Stimulated activated CD4-positive, alpha-beta T cell treated with anti-CD3 and anti-CD28 coated beads, TNF-alpha, amount 100 ng/mL, for 48 hours (primary cell): ENCODE data around the gene PRSS8.
"Not testable (repeated sequence)": the region's sequence is repeated elsewhere in the genome, so short reads cannot be mapped to it uniquely, and the experiment has no call there.

Experiments
- DNase-seq, 3 donors: peaks; one replicate each; pipeline ENCODE4 v3.0.0-alpha.2; 2020; ENCODE audit warnings: low read depth in 3 of 3

Gene PRSS8

DNA sequence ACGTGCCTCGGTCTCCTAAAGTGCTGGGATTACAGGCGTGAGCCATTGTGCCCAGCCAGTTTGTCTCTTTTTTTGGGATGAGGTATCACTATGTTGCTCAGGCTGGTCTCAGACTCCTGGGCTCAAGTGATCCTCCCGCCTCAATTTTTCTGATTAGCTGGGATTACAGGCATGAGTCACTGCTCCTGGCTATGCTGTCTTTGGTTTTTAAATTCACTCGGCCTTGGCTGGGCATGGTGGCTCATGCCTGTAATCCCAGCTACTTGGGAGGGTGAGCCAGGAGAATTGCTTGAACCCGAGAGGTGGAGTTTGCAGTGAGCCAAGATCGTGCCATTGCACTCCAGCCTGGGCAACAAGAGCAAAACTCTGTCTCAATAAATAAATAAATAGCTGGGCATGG, 8.9 kb upstream of the PRSS8 start:
- DNase-seq, result not testable (repeated sequence)

DNA sequence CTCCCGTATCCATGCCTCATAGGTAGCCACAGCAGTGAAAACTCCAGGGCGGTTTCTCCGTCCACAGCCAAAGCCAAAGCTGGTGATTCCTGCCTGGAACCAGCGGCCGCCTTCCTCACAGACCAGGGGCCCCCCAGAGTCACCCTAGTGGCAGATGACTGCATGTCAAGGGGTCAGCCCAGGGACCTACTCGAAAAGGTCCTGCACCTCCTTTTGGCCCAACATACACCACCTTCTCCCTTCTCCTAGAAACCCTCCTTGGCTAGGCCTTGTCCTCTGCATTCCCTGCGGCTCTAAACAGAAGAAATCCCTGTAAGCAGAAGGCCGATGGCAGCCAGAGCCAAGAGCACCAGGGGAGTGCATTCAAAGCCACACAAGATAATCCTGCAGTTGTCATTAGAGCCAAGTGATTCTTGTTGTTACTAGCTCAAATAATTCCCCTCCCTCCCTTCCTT, 8.2 kb upstream of the PRSS8 start:
- no peak for DNase-seq

DNA sequence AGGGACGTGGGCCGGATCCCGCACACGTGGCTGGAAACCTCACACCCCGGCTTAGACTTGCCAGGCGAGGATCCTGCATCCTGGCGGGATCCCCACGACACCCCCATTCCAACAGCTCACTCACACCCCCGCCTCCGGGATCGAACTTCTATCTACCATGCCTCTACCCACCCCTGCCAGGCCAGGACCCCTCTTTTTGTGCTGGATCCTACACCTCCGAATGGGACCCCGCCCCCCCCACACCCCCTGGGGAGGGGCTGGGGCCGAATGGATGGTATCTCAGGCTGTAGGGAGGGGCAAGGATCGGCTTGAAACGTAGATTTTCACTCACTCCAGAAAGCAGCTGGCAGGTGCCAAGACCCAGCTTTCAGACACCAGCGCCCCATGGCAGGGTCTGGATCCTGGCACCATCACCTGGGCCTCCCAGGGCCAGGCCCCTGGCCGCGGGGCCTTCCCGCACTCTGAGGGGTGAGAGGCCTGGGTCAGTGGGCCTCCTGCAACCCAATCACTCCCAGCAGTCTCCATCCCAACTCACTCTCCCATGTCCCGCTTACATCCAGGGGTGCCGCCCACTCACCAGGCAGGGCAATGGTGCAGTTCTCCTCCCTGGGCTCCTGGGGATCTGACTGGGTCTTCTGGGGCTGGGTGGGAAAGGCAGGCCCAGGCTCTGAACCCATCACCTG, 7.6 kb upstream of the PRSS8 start:
- no peak for DNase-seq

DNA sequence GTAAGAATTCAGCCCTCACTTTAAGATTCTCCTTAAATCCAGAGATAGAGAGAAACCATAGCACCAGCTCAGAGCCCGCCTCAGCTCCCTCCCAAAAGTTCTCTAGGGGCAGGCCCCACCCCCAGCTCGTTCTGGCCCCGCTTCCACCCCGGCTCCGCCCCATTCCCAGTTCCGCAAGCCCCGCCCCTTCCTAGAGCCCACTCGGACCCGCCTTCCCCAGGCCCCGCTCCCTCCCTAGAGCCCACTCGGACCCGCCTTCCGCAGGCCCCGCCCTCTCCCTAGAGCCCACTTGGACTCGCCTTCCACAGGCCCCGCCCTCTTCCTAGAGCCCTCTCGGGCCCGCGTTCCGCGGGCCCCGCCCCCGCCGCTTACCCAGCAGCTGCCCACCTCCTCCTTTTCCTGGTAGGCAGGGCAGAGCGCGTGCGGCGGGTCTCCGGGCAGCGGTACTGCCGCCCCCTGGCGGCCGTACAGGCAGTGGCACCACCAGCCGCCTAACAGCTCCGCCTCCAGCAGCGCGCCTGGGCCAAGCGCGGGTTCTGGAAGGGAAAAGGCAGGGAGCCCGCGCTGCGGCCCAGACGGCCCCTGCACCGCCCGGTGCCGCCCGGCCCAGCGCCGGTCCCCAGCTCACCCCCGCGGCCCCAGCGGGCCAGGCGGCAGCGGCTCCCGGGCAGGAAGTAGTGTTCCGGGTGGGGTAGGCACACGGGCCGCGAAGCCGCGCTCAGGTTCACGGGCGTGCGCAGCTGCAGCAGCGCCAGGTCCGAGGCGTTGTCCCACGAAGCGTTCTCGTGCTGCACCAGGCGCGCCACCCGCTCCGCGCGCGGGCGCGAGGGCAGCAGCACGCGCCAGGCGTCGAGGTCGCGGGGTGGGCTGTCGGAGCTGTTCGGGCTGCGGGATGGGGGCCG, 6.8 kb upstream of the PRSS8 start:
- peak; percentile 98 to 99 (median 98) for DNase-seq

DNA sequence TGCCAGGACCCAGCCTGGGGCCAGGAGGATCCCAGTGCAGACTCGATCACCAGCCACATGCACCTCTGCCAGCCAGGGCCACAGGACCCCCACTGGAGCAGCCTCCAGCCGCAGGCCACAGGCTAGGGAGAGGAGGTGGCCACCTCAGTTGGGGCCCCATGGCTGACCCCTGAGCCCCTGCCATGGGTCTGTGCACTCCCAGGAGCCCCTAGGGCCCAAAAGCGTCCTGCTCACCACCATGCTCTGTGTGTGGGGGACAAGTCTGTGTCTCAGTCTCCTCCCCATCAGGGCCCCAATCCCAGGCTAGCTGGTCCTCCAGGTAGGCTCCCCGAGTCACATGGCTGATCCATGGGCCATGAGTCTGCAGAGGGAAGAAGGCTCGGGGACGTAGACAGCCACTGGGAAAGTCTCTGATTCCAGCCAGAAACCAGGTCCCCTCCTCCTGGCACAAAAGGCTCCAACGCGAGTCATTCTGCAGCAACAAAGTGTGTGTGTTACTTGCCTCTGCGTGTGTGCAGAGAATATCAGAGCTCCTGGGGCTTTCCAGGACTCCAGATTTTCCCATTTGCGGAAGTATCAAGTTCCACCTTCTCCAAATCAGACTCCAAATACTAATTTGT, 6.1 kb upstream of the PRSS8 start:
- no peak for DNase-seq

DNA sequence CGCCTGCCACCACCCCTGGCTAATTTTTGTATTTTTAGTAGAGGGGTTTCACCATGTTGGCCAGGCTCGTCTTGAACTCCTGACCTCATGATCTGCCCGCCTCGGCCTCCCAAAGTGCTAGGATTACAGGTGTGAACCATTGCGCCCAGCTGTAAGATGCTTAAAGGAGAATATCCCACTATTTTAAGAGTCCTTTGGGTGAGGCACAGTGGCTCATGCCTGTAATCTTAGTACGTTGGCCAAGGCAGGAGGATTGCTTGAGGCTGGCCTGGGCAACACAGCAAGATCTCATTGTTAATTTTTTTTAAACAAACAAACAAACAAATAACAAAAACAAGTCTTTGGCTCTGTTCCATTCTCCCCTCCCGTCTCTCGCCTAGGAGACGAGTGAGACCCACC, 5.5 kb upstream of the PRSS8 start:
- DNase-seq, result not testable (repeated sequence)

DNA sequence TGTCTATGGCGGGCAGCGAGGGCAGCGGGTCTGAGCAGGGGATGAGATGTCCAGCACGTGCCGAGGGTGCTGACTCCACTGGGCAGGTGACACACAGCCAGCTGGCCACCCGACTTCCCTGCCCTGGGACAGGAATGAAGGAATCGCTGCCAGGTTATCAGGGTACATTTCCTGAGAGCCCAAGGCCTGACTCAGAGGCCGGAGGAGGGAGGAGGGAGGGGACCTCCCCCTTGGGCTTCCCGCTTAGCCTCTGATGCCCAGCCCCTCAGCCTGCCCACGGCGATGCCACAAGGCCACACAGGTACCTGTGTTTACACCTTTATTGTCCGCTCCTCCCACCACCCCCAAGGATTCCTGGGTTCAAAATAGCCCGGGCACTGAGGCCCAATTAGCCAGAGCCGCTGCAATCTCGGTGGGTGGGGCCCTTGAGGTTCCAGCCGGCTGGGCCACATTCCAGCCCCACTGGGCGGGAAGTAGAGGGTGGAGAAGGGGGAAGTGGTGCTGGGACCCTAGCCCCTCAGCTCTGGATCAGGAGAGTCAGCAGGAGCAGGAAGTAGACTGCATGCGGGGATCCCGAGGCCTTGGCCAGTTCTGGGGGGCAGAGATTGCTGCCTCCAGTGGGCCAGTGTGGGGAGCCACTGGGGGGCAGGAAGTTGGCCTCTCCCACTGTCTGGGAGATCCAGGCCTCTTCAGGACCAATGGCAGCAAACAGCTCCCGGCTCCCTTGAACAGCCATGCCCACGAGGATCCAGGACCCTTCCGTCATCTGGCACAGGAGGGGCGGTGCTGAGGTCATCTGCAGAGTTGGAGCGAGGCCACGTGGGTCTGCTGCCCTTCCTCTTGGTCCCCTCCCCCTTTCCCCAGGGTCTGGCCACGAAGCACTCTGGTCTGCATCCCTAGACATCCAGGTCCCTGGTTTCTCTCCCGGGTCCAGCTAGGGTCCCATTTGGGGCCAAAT, 3.4 kb upstream of the PRSS8 start:
- no peak for DNase-seq

DNA sequence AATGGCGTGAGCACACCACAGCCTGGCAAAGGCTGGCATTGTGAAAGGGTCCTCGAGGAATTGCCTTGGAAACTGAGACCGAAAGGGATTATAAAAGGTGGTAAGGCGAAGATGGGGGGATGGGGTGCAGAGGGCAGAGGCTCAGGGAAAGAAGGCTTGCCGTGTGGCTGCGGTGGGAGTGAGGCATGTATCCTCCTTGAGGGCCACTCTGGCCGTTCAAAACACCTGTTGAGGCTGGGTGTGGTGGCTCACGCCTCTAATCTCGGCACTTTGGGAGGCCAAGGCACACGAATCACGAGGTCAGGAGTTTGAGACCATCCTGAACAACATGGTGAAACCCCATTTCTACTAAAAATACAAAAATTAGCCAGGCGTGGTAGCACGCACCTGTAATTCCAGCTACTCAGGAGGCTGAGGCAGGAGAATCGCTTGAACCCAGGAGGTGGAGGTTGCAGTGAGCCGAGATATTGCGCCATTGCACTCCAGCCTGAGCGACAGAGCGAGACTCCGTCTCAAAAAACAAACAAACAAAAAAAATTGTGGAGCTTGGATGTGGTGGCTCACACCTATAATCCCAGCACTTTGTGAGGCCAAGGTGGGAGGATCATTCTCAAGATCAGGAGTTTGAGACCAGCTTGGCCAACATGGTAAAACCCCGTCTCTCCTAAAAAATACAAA, 1.4 kb upstream of the PRSS8 start:
- not testable (repeated sequence) for DNase-seq

DNA sequence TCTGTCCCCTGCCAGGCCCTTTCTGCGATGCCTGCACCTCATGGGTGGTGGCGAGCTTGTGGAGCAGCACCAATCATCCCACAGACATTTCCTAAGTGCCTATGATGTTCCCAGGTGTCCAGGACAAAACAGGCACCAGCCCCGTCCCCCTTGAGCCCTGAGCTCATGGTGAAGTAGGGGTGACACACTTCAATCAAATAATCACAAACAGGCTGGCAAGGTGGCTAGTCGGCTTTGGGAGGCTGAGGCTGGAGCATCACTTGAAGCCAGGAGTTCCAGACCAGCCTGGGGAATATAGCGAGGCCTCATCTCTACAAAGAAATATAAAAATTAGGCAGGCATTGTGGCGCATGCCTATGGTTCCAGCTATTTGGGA, 748 bp upstream of the PRSS8 start:
- no peak for DNase-seq

DNA sequence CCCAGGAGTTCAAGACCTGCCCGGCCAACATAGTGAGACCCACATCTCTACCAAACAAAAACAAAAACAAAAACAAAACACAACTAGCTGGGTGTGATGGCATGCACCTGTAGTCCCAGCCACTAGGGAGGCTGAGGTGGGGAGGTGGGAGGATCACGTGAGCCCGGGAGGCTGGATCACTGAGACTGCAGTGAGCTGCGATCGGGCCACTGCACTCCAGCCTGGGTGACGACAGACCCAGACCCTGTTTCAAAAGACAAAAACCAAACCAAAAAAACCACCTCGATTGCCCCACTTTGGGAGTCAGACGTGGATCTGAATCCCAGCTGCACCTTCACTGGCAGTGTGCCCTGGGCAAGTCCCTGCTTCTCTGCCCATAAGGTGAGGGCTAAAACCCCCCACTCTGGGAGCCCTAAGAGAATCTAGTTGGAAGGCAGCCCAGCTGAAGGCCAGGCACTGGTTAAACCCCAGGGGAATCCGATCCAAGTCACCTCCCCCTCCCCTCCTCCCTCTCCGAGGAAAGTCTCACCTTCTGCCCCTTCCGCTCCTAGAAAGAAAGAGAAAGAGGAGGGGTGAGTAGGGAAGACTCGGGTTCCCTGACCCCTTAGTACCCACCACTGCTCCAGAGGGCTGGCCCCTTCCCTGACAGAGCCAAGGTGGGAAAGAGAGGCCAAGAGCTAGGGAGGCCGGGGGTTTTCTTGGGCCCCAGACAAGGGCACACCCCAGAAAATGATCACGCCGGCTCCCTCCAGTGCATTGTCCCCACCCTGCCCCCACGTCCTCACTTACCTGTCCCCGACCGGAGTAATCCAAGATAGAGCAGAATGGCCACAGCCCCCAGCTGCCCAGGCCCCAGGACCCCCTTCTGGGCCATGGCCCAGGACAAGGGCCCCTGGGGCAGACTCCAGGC, 647 bp downstream of the PRSS8 start:
- DNase-seq, result no peak

DNA sequence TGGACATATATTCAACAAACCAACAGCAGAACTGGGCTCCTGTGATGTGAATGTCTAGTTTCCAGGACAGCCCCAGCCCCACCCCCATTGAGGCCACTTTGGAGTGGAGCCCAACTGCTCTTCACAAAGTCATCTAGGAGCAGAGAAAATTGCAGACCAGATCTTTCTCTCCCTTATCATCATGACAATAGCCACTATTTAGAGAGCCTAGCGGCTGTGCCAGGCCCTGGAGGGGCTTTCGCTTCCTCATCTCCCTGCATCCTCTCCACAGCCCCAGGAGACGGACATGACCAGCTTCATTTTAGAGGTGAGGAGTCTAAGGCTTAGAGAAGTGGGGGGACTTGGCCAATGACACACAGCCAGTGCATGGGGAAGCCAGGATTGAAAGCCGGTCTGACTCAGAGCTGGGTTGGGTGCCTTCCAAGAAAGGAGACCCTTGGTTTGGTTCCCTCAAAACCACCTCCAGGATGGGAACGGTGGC, 1.4 kb downstream of the PRSS8 start:
- no peak for DNase-seq

DNA sequence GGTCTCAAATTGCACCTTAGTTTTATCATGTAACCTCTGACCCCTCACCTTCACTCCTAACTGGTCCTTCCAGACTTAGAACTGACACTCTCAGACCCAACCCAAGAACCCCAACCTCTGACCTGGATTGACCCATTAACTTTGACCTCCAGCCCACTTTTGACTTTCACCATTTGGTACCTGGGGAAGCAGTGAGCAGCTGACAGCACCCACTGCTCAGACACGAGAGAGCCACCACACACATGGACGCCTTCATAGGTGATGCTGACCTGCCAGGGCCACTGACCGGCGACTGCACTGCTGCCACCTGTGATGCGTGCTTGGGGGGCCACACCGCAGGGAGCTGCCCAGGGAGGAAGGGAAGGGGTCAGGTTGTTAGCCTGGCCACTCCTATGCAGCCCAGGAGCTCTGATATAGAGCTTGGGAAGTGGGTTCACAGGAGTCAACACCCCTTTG, 2.5 kb downstream of the PRSS8 start:
- no peak for DNase-seq

DNA sequence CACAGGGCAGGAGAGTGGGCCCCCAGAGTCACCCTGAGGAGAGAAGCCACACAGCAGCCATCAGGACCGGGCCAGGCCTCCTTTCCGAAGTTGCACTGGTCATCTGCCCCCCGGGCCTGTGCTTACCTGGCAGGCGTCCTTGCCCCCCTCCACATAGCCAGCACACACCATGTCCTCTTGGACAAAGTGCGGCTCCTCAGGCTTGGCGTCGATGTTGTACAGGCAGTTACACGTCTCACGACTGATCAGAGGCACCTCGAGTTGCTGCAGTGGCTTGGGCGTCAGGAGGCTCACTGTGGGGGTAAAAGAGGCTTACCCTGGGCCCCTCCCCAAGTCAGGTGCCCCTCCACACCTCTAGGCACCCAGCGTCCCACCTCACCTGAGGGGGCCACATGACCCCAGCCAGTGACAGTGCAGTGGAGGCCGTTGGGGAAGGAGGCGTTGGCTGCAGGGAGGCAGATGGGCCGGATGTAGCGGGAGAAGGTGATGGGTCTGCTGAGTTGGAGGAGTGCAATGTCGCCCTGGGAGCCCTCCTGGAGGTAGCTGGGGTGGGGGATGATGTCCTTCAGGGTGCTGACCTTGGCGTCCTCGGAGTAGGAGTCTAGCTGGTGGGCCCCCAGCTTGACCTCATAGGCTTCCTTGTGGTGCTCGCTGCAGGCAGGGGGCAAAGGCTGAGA, 3.1 kb downstream of the PRSS8 start:
- no peak for DNase-seq

DNA sequence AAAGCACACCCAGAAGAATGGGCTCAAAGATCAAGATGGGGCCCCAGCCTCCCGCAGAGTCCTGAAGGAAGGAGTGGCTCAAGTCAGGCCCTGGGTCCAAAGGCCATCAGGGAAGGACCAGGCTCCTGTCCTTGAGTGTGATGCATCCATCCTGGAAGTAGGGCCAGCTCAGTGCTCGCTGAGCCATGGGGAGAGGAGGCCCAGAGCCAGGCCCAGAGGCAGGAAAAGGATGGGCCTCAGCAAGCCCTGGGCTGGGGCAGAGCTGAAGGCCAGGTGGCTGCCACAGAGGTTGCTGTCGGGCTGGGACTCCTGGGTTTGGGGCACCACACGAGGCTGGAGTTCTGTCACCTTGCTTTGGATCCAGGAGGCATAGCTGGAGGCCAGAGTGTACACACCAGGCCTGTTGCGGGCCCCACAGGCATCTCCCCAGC, 3.7 kb downstream of the PRSS8 start:
- DNase-seq, result no peak

DNA sequence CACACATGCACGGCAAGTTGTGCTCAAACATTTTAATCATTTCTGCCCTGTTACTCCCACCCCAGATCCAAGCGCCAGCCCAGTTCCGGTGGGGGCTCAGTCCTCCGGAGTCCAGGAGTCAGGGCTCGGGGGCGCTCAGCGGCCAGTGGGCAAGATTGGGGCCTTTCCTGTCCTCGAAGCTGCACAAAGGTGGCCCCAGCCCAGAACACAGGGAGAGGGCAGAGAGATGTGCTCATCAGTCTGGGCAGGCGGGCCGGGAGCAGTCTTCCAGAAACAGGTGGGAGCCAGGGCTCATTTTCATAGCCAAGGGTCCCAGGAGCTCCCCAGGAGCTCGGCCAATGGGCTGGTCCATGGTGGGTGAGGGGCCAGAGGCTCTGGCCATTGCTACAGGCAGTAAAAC, 4.1 kb downstream of the PRSS8 start:
- no peak for DNase-seq

DNA sequence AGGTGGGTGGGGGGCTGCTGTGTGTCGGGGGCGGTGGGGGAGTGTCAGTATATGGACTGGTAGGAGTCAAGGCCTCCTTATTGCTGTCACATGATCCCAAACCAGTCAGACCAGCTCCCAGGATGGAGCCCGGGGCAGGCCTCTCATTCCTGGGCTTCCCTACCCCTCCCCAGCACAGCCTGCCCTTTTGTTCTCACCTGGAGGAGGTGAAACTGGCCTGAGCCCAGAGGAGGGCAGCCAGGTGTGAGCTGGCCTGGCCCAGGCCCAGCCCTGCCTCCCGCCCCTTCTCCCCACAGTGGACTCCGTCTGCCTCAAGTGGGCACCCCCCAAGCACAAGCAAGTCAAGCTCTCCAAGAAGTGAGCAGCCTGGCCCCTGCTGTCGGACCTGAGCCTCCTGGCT, 4.6 kb downstream of the PRSS8 start:
- no peak for DNase-seq

DNA sequence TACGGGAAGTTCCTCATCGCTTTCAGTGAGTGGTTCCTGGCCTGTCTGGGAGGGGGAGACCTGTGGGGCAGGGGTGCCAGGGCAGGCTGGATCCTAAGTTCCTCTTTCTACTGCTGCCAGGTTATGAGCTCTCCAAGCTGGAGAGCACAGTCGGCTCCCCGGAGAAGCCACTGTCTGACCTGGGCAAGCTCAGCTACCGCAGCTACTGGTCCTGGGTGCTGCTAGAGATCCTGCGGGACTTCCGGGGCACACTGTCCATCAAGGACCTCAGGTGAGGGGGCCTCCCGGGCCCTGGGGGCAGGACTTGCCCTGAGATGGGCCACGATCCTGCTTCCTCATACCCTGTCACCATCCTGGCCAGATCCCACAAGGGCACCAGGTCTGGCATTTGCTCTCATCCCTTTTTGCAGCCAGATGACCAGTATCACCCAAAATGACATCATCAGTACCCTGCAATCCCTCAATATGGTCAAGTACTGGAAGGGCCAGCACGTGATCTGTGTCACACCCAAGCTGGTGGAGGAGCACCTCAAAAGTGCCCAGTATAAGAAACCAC, 5.1 kb downstream of the PRSS8 start:
- no peak for DNase-seq

DNA sequence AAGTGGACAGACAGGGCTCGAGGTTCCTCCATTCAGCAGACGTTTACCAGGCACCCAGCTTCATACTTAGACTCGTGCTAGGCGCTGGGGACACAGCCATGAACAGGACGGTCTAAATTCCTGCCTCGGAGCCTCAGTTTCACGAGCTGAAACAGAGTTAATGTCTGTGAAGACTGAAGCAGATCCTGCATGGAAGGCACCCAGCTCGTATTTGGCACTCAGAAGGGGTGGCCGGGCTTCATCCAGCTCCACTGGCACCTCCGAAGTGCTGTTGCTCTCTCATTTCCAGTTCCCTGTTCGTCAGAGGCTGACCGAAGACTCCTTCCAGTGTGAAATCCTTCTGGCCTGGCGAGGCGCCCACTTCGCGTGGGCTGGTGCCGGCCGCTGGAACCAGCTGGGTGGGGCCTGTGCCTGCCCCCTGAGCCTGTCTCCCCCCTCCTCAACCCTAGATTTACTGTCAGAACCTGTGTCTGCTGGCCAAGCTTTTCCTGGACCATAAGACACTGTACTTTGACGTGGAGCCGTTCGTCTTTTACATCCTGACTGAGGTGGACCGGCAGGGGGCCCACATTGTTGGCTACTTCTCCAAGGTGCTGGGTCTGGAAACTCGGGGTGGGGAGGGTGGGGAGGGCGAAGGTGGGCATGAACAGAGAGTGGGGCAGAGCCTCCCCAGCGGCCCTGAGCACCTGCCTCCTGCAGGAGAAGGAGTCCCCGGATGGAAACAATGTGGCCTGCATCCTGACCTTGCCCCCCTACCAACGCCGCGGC, 5.8 kb downstream of the PRSS8 start:
- no peak for DNase-seq
